ENCODE measurements around the gene NR1H4. TPM values are rescaled to one million over a fixed set of nuclear protein-coding genes. Genes with fewer than 3 reads are reported as not detected.

The NR1H4 gene
- total RNA-seq, 1 donor from 2014 or later: not detected

- H4K20me1 ChIP-seq (ENCODE audit: insufficient read depth, low read length): no peaks in the 10 kb centered on the region
- no peaks in the 10 kb centered on the region for H3K79me2 ChIP-seq (ENCODE audit: insufficient read depth, low read length)
- H3K4me3 ChIP-seq (ENCODE audit: insufficient read depth, low read depth, low read length): no peak overlapping the region
- H3K9ac ChIP-seq (ENCODE audit: low read length): no peak overlapping the region
- H3K27ac ChIP-seq (ENCODE audit: low read depth, low read length): no peak overlapping the region
- no peak for FAIRE-seq
- Mint-ChIP-seq H3K9me3 (ENCODE audit: unreplicated experiment) (peaks cover 2% of the 10 kb centered on the region), H3K36me3 (ENCODE audit: low read depth, unreplicated experiment) (no peaks in the 10 kb centered on the region), H3K4me1 (ENCODE audit: low read depth, unreplicated experiment) (no peaks in the 10 kb centered on the region), H3K27ac (ENCODE audit: unreplicated experiment) (no peak overlapping the region), H3K27me3 (ENCODE audit: low read depth, unreplicated experiment) (no peaks in the 10 kb centered on the region), H3K4me3 (ENCODE audit: unreplicated experiment) (no peak overlapping the region)
- no peak for TF ChIP-seq CTCF (IDR thresholded peaks at IDR 0.05; ENCODE audit: insufficient read depth, low read depth, low read length)
- TF ChIP-seq EZH2 (IDR thresholded peaks at IDR 0.05; ENCODE audit: insufficient read depth, low read length): no peak
- DNase-seq (ENCODE audit: low read depth): no peak
- H3K4me1 ChIP-seq (ENCODE audit: insufficient read depth, low read length): no peaks in the 10 kb centered on the region
- H3K27me3 ChIP-seq (ENCODE audit: insufficient read depth, low read length): no peaks in the 10 kb centered on the region
- H2AFZ ChIP-seq (ENCODE audit: low read depth, low read length): no peak overlapping the region
- no peaks in the 10 kb centered on the region for H3K9me3 ChIP-seq (ENCODE audit: insufficient read depth, low read depth, low read length)
- no peak overlapping the region for H3K4me2 ChIP-seq (ENCODE audit: low read length)
- H3K36me3 ChIP-seq (ENCODE audit: insufficient read depth, low read length): no peaks in the 10 kb centered on the region
These were observed 12.3 kb downstream of the NR1H4 start for GRCh38 chr12:100485983-100486382.

GRCh38 chr12:100489251-100489820 is 15.7 kb downstream of the NR1H4 start:
- Histone ChIP-seq H3K36me3 (ENCODE audit: insufficient read depth, low read length) (no peaks in the 10 kb centered on the region), H3K27me3 (ENCODE audit: insufficient read depth, low read length) (no peaks in the 10 kb centered on the region), H3K9me3 (ENCODE audit: insufficient read depth, low read depth, low read length) (no peaks in the 10 kb centered on the region), H3K4me3 (ENCODE audit: insufficient read depth, low read depth, low read length) (no peak overlapping the region), H3K4me2 (ENCODE audit: low read length) (no peak overlapping the region), H2AFZ (ENCODE audit: low read depth, low read length) (no peak overlapping the region), H3K79me2 (ENCODE audit: insufficient read depth, low read length) (no peaks in the 10 kb centered on the region), H3K27ac (ENCODE audit: low read depth, low read length) (no peak overlapping the region), H3K9ac (ENCODE audit: low read length) (no peak overlapping the region), H3K4me1 (ENCODE audit: insufficient read depth, low read length) (no peaks in the 10 kb centered on the region), H4K20me1 (ENCODE audit: insufficient read depth, low read length) (no peaks in the 10 kb centered on the region)
- no peak for FAIRE-seq
- H3K9me3 Mint-ChIP-seq (ENCODE audit: unreplicated experiment): no peaks in the 10 kb centered on the region
- no peaks in the 10 kb centered on the region for H3K4me1 Mint-ChIP-seq (ENCODE audit: low read depth, unreplicated experiment)
- DNase-seq (ENCODE audit: low read depth): no peak
- no peak overlapping the region for H3K4me3 Mint-ChIP-seq (ENCODE audit: unreplicated experiment)
- TF ChIP-seq CTCF (IDR thresholded peaks at IDR 0.05; ENCODE audit: insufficient read depth, low read depth, low read length) (no peak), EZH2 (IDR thresholded peaks at IDR 0.05; ENCODE audit: insufficient read depth, low read length) (no peak)
- no peak overlapping the region for H3K27ac Mint-ChIP-seq (ENCODE audit: unreplicated experiment)
- no peaks in the 10 kb centered on the region for H3K36me3 Mint-ChIP-seq (ENCODE audit: low read depth, unreplicated experiment)
- no peaks in the 10 kb centered on the region for H3K27me3 Mint-ChIP-seq (ENCODE audit: low read depth, unreplicated experiment)

- H3K36me3 ChIP-seq (ENCODE audit: insufficient read depth, low read length): no peaks in the 10 kb centered on the region
- no peaks in the 10 kb centered on the region for H3K79me2 ChIP-seq (ENCODE audit: insufficient read depth, low read length)
- no peaks in the 10 kb centered on the region for H3K9me3 ChIP-seq (ENCODE audit: insufficient read depth, low read depth, low read length)
- no peaks in the 10 kb centered on the region for H4K20me1 ChIP-seq (ENCODE audit: insufficient read depth, low read length)
- no peaks in the 10 kb centered on the region for H3K27me3 ChIP-seq (ENCODE audit: insufficient read depth, low read length)
- H3K4me3 Mint-ChIP-seq (ENCODE audit: unreplicated experiment): no peak overlapping the region
- no peaks in the 10 kb centered on the region for H3K27me3 Mint-ChIP-seq (ENCODE audit: low read depth, unreplicated experiment)
- H3K4me2 ChIP-seq (ENCODE audit: low read length): no peak overlapping the region
- H3K27ac Mint-ChIP-seq (ENCODE audit: unreplicated experiment): no peak overlapping the region
- no peak for TF ChIP-seq CTCF (IDR thresholded peaks at IDR 0.05; ENCODE audit: insufficient read depth, low read depth, low read length)
- no peak for TF ChIP-seq EZH2 (IDR thresholded peaks at IDR 0.05; ENCODE audit: insufficient read depth, low read length)
- no peaks in the 10 kb centered on the region for H3K4me1 Mint-ChIP-seq (ENCODE audit: low read depth, unreplicated experiment)
- H3K27ac ChIP-seq (ENCODE audit: low read depth, low read length): no peak overlapping the region
- FAIRE-seq: no peak
- no peaks in the 10 kb centered on the region for H3K4me1 ChIP-seq (ENCODE audit: insufficient read depth, low read length)
- no peak overlapping the region for H2AFZ ChIP-seq (ENCODE audit: low read depth, low read length)
- H3K9me3 Mint-ChIP-seq (ENCODE audit: unreplicated experiment): no peaks in the 10 kb centered on the region
- no peak overlapping the region for H3K9ac ChIP-seq (ENCODE audit: low read length)
- H3K4me3 ChIP-seq (ENCODE audit: insufficient read depth, low read depth, low read length): no peak overlapping the region
- DNase-seq (ENCODE audit: low read depth): no peak
- H3K36me3 Mint-ChIP-seq (ENCODE audit: low read depth, unreplicated experiment): no peaks in the 10 kb centered on the region
These were observed 16.4 kb downstream of the NR1H4 start for GRCh38 chr12:100490056-100490455.

All from astrocyte (in vitro differentiated cells and primary cell).